Liver (tissue), 9 donors: ENCODE data around the gene GBX1. TPM values are rescaled to one million over a fixed set of nuclear protein-coding genes. Genes with fewer than 3 reads are reported as not detected.

Experiments used
- DNase-seq: peaks from one replicate; pipeline ENCODE4 v3.0.0-alpha.2; 2017; ENCODE audit warnings: low spot score
- H3K27ac ChIP-seq, 2 donors: one replicate each; pipeline ENCODE4 v1.7.0; 2013; ENCODE audit warnings: inconsistent platforms in 2 of 2, low read length in 2 of 2, control low read depth in 1 of 2, low read depth in 1 of 2, mild to moderate bottlenecking in 1 of 2
- H3K27me3 ChIP-seq, 4 donors: one replicate each; pipeline versions ENCODE4 v1.6.1 to v1.7.0; 2013; ENCODE audit warnings: low read length in 3 of 4, inconsistent platforms in 1 of 4, mild to moderate bottlenecking in 1 of 4, moderate library complexity in 1 of 4; ENCODE audit not compliant: control insufficient read depth in 4 of 4, insufficient read depth in 4 of 4
- H3K36me3 ChIP-seq, 4 donors: one replicate each; pipeline versions ENCODE4 v1.6.1 to v1.7.0; 2013; ENCODE audit warnings: low read length in 3 of 4, mild to moderate bottlenecking in 3 of 4, low read depth in 1 of 4, moderate library complexity in 1 of 4; ENCODE audit not compliant: control insufficient read depth in 4 of 4, insufficient read depth in 3 of 4
- H3K4me1 ChIP-seq, 4 donors: one replicate each; pipeline versions ENCODE4 v1.6.1 to v1.7.0; 2013; ENCODE audit warnings: low read length in 3 of 4, mild to moderate bottlenecking in 3 of 4, moderate library complexity in 1 of 4; ENCODE audit not compliant: control insufficient read depth in 4 of 4, insufficient read depth in 4 of 4
- H3K4me3 ChIP-seq, 3 donors: one replicate each; pipeline versions ENCODE4 v1.6.1 to v1.7.0; 2013; ENCODE audit warnings: low read length in 3 of 3, control low read depth in 1 of 3, low read depth in 1 of 3, mild to moderate bottlenecking in 1 of 3
- H3K9ac ChIP-seq, 2 donors: one replicate each; pipeline ENCODE4 v1.7.0; 2013; ENCODE audit warnings: low read length in 2 of 2, mild to moderate bottlenecking in 2 of 2, moderate library complexity in 2 of 2, control low read depth in 1 of 2, low read depth in 1 of 2
- H3K9me3 ChIP-seq, 4 donors: one replicate each; pipeline versions ENCODE4 v1.6.1 to v1.7.0; 2013; ENCODE audit warnings: low read length in 3 of 4; ENCODE audit not compliant: control insufficient read depth in 4 of 4
- EGR1 ChIP-seq, 2 donors: IDR thresholded peaks; 2 replicates each; pipeline ENCODE4 v1.6.1; 2016 to 2018; ENCODE audit warnings: antibody characterized with exemption in 2 of 2, low read depth in 2 of 2
- FOXA1 ChIP-seq: IDR thresholded peaks from 2 replicates; pipeline ENCODE4 v1.6.1; 2016; ENCODE audit warnings: antibody characterized with exemption
- FOXA2 ChIP-seq: IDR thresholded peaks from 2 replicates; pipeline ENCODE4 v1.6.1; 2016; ENCODE audit warnings: antibody characterized with exemption
- GABPA ChIP-seq, 2 donors: IDR thresholded peaks in 1 of 2; conservative IDR thresholded peaks in 1 of 2; 2 replicates each; pipeline ENCODE4 v1.6.1; 2016; ENCODE audit warnings: antibody characterized with exemption in 2 of 2, mild to moderate bottlenecking in 1 of 2, moderate library complexity in 1 of 2
- HNF4A ChIP-seq, 2 donors: conservative IDR thresholded peaks; 2 replicates each; pipeline ENCODE4 v1.6.1; 2016; ENCODE audit warnings: antibody characterized with exemption in 2 of 2, mild to moderate bottlenecking in 2 of 2
- HNF4G ChIP-seq: IDR thresholded peaks from 2 replicates; pipeline ENCODE4 v1.6.1; 2016; ENCODE audit warnings: antibody characterized with exemption
- JUND ChIP-seq, 2 donors: IDR thresholded peaks; 2 replicates each; pipeline ENCODE4 v1.6.1; 2016; ENCODE audit warnings: antibody characterized with exemption in 2 of 2
- NR2F2 ChIP-seq: IDR thresholded peaks from 2 replicates; pipeline ENCODE4 v1.6.1; 2016; ENCODE audit warnings: antibody characterized with exemption
- RAD21 ChIP-seq, 2 donors: IDR thresholded peaks; 2 replicates each; pipeline ENCODE4 v1.6.1; 2016; ENCODE audit warnings: antibody characterized with exemption in 2 of 2, mild to moderate bottlenecking in 2 of 2
- RXRA ChIP-seq, 2 donors: IDR thresholded peaks; 2 replicates each; pipeline ENCODE4 v1.6.1; 2017 to 2018; ENCODE audit warnings: antibody characterized with exemption in 2 of 2, mild to moderate bottlenecking in 1 of 2
- SP1 ChIP-seq: IDR thresholded peaks from 2 replicates; pipeline ENCODE4 v1.6.1; 2018; ENCODE audit warnings: antibody characterized with exemption, mild to moderate bottlenecking
- TAF1 ChIP-seq: conservative IDR thresholded peaks from 2 replicates; pipeline ENCODE4 v1.6.1; 2016; ENCODE audit warnings: antibody characterized with exemption, mild to moderate bottlenecking
- YY1 ChIP-seq: IDR thresholded peaks from 2 replicates; pipeline ENCODE4 v1.6.1; 2016; ENCODE audit warnings: antibody characterized with exemption, mild to moderate bottlenecking
- WGBS: extraction: QIAGEN DNeasy Blood & Tissue Kit; methylation state at CpG from one replicate; pipeline ENCODE4 v1.1.7; 2013; 5-methylcytosine and 5-hydroxymethylcytosine counted together
- polyA plus RNA-seq, 2 donors: library from polyadenylated mRNA; stranded (reverse) in 1 of 2; unstranded in 1 of 2; fragments of 200-250 nt in 1 of 2; fragments of >200 nt in 1 of 2; fragmentation: Nextera tagmentation in 1 of 2; extraction: Ambion mirVana in 1 of 2; gene quantifications; one replicate each; pipeline versions ENCODE4 v1.2.1 to v1.2.3, GENCODE V29; 2013 to 2015
- total RNA-seq, 2 donors: library from RNA; depleted of rRNA; stranded (reverse); fragments of >200 nt; gene quantifications; one replicate each; pipeline ENCODE4 v1.2.3, GENCODE V29; 2014
- TF ChIP-seq, protein P1 (sequence below): IDR thresholded peaks from 2 replicates; pipeline ENCODE4 v1.6.1; 2016; ENCODE audit warnings: antibody characterized with exemption
- TF ChIP-seq, protein P2 (sequence below): IDR thresholded peaks from 2 replicates; pipeline ENCODE4 v1.6.1; 2016; ENCODE audit warnings: antibody characterized with exemption, mild to moderate bottlenecking
- TF ChIP-seq, protein P3 (sequence below): IDR thresholded peaks from 2 replicates; pipeline ENCODE4 v1.6.1; 2016; ENCODE audit warnings: antibody characterized with exemption
- TF ChIP-seq, protein P4 (sequence below): IDR thresholded peaks from 2 replicates; pipeline ENCODE4 v1.6.1; 2016; ENCODE audit warnings: antibody characterized with exemption
- TF ChIP-seq, protein P5 (sequence below): fragments of 150-350 bp; IDR thresholded peaks from 2 replicates; pipeline ENCODE4 v1.5.1; 2017; ENCODE audit warnings: improper control_type of control experiment, low read depth, low read length; ENCODE audit not compliant: missing input control
- donor health status: healthy.
- donor health status: healthy.
- donor health status: healthy.
- donor health status: healthy.
- donor health status: healthy.

Gene GBX1
- total and polyA plus RNA-seq, 4 donors, result not detected

DNA sequence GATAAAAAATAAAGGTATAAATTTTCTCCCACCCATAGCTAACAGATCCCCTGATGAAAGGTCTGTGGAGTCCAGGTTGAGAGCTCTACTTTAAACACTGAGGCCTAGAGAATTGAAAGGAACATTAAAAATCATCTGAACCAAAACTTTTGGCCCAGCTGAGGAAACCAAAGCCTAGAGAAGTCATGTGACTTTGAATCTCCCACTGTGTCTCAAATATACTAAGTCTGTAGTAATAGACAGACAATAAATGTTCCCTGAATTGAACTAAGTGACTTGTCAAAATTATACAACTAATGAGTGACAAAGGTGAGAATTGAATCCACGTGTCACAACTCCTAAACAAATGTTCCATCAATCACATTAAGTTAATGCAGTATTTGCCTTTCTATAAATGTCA, 5.7 kb downstream of the GBX1 start:
- peaks cover 0 to 2% (median 1%) of the 10 kb centered on the region in 4 donors for H3K4me1 ChIP-seq
- H3K27ac ChIP-seq, result no peak overlapping the region
- H3K9ac ChIP-seq, result no peak overlapping the region
- no peaks in the 10 kb centered on the region for H3K9me3 ChIP-seq
- DNase-seq, result no peak
- no peaks in the 10 kb centered on the region for H3K36me3 ChIP-seq
- peaks cover 0 to 11% (median 4%) of the 10 kb centered on the region in 4 donors for H3K27me3 ChIP-seq
- H3K4me3 ChIP-seq, result no peak overlapping the region
- TF ChIP-seq NR2F2 (no peak), FOXA2 (no peak), RXRA (IDR thresholded peaks at IDR 0.05) (no peak), TAF1 (no peak), YY1 (no peak)
- TF ChIP-seq, protein P1, sequence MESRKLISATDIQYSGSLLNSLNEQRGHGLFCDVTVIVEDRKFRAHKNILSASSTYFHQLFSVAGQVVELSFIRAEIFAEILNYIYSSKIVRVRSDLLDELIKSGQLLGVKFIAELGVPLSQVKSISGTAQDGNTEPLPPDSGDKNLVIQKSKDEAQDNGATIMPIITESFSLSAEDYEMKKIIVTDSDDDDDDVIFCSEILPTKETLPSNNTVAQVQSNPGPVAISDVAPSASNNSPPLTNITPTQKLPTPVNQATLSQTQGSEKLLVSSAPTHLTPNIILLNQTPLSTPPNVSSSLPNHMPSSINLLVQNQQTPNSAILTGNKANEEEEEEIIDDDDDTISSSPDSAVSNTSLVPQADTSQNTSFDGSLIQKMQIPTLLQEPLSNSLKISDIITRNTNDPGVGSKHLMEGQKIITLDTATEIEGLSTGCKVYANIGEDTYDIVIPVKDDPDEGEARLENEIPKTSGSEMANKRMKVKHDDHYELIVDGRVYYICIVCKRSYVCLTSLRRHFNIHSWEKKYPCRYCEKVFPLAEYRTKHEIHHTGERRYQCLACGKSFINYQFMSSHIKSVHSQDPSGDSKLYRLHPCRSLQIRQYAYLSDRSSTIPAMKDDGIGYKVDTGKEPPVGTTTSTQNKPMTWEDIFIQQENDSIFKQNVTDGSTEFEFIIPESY, result no peak
- WGBS, result 84% methylated on average over 1 of the region's 1 CpG

DNA sequence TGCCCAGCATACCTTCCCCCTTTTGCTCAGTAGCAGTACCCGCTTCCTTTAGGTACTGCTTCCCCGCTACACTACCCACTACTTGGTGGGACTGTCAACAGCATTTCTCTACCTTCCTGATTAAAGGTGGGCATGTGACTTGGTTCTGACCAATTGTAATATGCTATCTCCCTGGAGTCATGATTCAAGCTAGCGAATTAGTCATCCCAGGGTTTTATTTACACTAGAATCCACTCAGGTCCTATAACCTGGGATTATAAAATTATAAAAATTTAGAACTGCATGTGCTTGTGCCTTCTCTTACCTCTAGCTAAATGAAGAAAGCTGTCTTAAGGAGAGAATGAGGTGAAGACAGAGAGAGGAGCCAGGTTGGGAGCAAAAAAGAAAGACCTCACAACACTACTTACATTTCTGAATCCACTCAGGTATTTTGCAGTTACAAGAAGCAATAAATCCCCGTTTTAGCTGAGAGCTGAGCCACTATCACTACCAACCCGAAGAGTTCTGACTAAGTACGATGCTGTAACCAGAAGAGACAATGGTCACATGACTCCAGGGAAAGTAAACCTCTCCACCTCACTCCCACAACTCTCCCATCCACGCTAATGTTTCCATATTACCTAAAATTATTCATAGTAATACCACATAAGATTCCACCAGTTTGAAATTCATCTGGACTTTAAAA, 9.7 kb downstream of the GBX1 start:
- DNase-seq, result no peak
- Histone ChIP-seq H3K9ac (no peak overlapping the region), H3K4me3 (no peak overlapping the region), H3K27ac (no peak overlapping the region), H3K36me3 (no peaks in the 10 kb centered on the region), H3K4me1 (no peaks in the 10 kb centered on the region), H3K27me3 (no peaks in the 10 kb centered on the region), H3K9me3 (no peaks in the 10 kb centered on the region)
- TF ChIP-seq TAF1 (no peak), YY1 (no peak), HNF4A (conservative IDR thresholded peaks at IDR 0.05) (no peak), FOXA2 (no peak), HNF4G (no peak), RXRA (IDR thresholded peaks at IDR 0.05) (no peak), SP1 (no peak), FOXA1 (no peak), RAD21 (IDR thresholded peaks at IDR 0.05) (no peak), JUND (IDR thresholded peaks at IDR 0.05) (no peak), NR2F2 (no peak), GABPA (IDR thresholded peaks at IDR 0.05 in 1 of 2, conservative IDR thresholded peaks at IDR 0.05 in 1 of 2) (no peak), EGR1 (IDR thresholded peaks at IDR 0.05; ENCODE audit: low read depth in 2 of 2) (no peak)
- TF ChIP-seq, protein P2, sequence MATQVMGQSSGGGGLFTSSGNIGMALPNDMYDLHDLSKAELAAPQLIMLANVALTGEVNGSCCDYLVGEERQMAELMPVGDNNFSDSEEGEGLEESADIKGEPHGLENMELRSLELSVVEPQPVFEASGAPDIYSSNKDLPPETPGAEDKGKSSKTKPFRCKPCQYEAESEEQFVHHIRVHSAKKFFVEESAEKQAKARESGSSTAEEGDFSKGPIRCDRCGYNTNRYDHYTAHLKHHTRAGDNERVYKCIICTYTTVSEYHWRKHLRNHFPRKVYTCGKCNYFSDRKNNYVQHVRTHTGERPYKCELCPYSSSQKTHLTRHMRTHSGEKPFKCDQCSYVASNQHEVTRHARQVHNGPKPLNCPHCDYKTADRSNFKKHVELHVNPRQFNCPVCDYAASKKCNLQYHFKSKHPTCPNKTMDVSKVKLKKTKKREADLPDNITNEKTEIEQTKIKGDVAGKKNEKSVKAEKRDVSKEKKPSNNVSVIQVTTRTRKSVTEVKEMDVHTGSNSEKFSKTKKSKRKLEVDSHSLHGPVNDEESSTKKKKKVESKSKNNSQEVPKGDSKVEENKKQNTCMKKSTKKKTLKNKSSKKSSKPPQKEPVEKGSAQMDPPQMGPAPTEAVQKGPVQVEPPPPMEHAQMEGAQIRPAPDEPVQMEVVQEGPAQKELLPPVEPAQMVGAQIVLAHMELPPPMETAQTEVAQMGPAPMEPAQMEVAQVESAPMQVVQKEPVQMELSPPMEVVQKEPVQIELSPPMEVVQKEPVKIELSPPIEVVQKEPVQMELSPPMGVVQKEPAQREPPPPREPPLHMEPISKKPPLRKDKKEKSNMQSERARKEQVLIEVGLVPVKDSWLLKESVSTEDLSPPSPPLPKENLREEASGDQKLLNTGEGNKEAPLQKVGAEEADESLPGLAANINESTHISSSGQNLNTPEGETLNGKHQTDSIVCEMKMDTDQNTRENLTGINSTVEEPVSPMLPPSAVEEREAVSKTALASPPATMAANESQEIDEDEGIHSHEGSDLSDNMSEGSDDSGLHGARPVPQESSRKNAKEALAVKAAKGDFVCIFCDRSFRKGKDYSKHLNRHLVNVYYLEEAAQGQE, result no peak
- TF ChIP-seq, protein P3, sequence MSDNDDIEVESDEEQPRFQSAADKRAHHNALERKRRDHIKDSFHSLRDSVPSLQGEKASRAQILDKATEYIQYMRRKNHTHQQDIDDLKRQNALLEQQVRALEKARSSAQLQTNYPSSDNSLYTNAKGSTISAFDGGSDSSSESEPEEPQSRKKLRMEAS, result no peak
- TF ChIP-seq, protein P4, sequence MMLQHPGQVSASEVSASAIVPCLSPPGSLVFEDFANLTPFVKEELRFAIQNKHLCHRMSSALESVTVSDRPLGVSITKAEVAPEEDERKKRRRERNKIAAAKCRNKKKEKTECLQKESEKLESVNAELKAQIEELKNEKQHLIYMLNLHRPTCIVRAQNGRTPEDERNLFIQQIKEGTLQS, result no peak
- TF ChIP-seq, protein P5, sequence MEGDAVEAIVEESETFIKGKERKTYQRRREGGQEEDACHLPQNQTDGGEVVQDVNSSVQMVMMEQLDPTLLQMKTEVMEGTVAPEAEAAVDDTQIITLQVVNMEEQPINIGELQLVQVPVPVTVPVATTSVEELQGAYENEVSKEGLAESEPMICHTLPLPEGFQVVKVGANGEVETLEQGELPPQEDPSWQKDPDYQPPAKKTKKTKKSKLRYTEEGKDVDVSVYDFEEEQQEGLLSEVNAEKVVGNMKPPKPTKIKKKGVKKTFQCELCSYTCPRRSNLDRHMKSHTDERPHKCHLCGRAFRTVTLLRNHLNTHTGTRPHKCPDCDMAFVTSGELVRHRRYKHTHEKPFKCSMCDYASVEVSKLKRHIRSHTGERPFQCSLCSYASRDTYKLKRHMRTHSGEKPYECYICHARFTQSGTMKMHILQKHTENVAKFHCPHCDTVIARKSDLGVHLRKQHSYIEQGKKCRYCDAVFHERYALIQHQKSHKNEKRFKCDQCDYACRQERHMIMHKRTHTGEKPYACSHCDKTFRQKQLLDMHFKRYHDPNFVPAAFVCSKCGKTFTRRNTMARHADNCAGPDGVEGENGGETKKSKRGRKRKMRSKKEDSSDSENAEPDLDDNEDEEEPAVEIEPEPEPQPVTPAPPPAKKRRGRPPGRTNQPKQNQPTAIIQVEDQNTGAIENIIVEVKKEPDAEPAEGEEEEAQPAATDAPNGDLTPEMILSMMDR, result no peak
- TF ChIP-seq, protein P1, result no peak
- 68% methylated on average over 7 of the region's 7 CpGs for WGBS
